Activated CD8-positive, alpha-beta memory T cell treated with anti-CD3 and anti-CD28 coated beads for 4 hours (primary cell): ENCODE data around the gene THBD.

Experiments
- DNase-seq, 2 donors: peaks; one replicate each; pipeline ENCODE4 v3.0.0-alpha.2; 2020; ENCODE audit warnings: low read depth in 2 of 2

THBD gene

DNA sequence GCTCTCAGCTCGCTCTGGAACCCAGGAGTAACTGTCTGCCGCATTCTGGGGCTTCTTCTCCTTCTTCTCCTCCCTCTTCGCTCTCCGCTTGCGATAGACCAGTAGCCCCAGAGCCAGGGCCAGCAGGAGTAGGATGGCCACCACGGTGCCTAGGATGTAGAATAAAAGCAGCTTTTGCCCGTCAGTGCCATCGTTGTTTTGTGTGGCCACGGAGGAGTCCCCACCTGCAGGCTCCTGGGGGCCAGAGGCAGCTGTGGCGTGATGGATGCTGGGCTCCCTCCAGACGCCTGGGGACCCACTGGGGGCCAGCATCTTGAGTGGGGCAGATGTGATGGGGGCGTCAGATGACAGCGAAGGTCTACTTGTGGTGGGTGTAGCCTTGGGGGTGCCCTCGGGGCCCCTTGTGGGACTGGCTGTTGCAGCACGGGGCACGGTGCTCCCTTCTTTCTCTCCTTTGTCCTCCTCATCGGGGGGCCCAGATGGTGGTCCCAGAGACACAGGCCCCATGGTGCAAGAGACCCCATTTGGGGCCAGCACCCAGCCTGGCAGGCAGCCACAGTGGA, 34.9 kb upstream of the THBD start:
- no peak for DNase-seq

GRCh38 chr20:23083553-23084220, 34.2 kb upstream of the THBD start:
- DNase-seq = no peak

DNA sequence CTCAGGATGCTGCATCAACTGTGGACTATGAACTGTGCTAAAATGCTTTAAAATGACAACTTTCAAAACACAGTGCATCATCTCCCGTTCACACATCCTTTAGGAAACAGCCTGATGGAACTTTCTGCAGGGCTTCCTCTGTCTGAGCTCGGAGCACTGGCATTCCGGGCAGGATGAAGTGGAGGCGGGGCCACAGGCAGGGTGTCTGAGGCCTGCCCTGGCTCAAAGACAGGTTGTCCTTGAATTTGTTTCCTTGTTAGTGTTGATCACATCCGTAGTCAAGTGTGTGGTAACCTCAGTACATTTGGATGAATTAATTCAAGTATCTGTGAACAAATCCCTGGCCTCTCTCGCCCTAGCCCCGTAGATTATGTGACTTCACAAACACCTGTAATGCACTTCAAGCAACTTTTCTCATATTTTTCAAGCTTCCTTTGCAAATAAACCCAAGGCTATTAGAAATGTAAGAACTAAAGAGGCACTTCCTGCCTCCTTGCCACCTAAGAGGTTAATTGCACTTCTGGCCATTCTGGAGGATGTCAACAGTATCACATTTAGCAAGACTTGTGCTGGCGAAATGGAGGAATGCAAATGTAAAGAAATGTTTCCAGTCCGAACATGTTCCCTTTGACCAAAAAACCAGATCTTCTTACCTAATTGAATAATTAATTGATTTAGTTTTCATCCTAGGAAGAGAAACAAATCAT, 33.5 kb upstream of the THBD start:
- no peak for DNase-seq

DNA sequence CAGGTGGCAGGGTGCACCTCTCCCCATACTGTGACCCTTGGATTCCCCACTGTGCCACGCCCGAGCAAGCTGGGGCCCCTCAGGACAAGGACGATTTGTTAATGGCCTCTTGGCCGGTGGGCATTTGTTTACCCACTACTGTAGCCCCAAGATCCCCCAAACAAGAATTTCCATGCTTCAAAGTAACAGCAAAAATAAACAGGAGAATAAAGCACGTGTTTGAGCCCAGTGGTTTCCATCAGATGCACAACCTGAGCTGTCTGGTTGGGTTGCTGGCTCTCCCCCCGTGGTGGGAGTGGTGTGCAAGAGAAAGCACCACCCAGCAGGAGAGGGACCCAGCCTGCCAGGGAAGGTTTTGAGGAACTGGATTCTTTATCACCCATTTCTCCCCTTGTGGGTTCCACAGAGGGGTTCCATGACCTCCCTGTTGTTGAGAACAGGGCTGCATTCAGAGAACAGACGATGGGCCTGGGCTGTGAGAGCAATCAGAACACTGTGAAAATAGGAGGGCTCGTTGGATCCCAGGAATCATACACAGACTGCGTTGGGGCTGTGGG, 31.9 kb upstream of the THBD start:
- DNase-seq = no peak

DNA sequence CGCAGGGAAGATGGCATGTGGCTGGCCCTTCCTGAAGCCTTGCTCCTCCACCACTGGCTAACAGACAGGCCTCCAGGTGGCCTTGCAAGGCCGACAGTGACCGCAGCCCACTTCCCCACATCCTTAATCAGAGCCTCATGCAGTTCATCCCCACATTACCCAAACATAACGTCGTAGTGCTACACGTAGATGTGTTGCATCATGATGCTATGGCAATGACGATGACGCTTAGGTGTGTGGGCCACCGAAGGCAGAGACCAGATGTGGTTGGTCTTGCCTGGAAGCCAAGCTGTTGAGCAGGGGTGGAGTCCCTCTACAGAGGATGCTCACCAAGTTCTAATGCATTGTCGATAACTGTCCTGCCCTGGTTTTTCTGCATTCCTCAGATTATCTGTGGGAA, 31.0 kb upstream of the THBD start:
- DNase-seq = no peak

GRCh38 chr20:23079926-23080325, 30.5 kb upstream of the THBD start:
- DNase-seq = no peak

- DNase-seq = no peak
Measured at GRCh38 chr20:23079016-23079351, 29.5 kb upstream of the THBD start.

- DNase-seq = no peak
Measured at GRCh38 chr20:23078351-23079015, 29.0 kb upstream of the THBD start.

- DNase-seq = no peak
Measured at GRCh38 chr20:23077277-23077676, 27.8 kb upstream of the THBD start.

DNA sequence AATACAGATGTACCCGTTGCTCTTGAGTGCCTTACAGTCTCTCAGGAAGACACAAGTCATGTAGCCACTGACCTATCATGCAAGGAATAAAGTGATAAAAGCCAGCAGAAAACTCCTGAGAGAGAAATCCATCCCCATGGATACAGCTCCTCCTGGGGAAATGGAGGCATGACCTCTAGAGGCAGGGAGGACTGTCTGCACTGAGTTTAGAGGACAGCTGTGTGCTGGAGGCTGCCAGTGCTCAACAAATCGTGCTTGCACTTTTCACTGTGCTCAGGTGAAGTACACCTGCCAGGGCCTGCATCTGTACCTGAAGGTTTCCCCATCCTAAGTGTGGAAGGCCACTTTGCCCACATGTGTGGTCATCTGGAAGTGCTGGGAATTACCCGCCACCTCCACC, 24.6 kb upstream of the THBD start:
- no peak for DNase-seq

DNA sequence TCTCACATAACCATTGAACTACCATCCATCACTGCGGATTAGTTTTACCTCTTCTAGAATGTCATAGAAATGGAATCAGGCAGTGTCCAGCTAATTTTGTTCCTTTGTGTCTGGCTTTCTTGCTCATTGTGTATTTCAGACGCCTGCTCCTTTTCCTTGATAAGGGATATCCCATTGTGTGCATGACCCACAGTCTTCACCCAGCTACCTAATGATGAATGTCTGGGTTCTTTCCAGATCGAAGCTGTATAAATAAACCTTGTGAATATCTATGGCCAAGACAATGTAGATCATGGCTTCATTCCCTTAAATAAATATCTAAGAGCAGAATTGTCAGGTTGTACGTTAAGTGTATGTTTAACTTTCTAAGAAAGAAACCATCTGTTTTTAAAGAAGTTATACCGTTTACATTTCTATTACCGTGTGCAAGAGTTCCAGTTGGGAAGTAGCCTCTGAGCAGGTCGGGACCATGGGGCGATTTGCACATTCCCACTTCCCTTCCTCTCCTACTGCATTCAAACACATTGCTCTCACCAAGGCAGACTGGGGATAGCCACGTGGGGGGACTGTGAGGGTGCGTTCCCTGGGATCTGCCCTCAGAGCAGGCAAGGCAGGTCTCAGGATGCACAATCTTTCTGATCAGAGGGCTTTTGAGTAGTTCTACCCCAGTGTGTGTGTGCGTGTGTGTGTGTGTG, 23.6 kb upstream of the THBD start:
- DNase-seq = no peak

DNA sequence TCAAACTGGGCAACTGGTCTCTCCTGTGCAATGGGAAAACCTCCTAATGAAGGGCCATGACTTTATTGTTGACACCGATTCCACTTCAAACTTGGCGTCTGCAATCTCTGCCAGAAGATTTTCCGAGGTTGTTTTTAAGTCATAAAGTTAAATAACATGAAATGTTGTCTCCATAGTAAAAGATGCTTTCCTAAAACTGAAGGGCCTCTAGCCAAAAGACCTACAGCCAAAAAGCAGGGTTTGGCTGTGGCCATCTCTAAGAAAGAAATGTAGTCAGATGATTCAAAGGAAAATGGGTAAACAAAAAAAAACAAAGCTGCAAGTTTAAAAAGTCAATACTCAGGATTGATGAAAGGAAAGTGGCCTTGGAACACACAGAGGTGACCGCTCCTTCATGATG, 22.5 kb upstream of the THBD start:
- DNase-seq = no peak

GRCh38 chr20:23071398-23071797, 21.9 kb upstream of the THBD start:
- no peak for DNase-seq

DNA sequence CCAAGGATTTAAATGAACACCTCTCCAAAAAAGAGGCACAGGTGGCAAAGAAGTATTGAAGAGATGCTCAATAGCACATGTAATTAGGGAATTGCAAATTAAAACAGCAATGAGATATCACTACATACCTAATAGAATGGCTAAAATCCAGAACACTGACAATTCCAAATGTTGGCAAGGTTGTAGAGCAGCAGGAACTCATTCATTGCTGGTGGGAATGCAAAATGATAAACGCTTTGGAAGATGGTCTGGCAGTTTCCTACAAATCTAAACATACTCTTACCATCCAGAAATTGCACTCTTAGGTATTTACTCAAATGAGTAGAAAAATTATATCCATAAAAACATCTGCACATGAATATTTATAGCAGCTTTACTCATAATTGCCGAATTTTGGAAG, 19.6 kb upstream of the THBD start:
- no peak for DNase-seq

- DNase-seq = no peak
Measured at GRCh38 chr20:23068283-23068682, 18.8 kb upstream of the THBD start.

DNA sequence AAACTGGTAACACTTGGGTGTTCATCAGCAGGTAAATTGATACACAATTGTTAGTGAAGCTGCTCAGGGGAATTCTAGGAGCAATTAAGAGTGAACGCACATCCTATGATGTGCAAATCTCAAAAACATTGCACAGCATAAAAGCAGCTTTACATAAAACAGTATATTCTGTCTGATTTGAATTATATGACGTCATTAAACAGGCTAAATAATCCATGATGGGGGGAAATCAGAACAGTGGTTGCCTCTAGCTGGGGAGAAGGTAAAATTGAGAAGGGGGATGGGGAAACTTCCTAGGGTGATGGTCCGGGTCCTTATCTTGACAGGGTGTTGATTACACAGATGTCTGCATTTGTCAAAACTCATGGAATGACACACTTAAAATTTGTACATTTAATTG, 17.3 kb upstream of the THBD start:
- no peak for DNase-seq

DNA sequence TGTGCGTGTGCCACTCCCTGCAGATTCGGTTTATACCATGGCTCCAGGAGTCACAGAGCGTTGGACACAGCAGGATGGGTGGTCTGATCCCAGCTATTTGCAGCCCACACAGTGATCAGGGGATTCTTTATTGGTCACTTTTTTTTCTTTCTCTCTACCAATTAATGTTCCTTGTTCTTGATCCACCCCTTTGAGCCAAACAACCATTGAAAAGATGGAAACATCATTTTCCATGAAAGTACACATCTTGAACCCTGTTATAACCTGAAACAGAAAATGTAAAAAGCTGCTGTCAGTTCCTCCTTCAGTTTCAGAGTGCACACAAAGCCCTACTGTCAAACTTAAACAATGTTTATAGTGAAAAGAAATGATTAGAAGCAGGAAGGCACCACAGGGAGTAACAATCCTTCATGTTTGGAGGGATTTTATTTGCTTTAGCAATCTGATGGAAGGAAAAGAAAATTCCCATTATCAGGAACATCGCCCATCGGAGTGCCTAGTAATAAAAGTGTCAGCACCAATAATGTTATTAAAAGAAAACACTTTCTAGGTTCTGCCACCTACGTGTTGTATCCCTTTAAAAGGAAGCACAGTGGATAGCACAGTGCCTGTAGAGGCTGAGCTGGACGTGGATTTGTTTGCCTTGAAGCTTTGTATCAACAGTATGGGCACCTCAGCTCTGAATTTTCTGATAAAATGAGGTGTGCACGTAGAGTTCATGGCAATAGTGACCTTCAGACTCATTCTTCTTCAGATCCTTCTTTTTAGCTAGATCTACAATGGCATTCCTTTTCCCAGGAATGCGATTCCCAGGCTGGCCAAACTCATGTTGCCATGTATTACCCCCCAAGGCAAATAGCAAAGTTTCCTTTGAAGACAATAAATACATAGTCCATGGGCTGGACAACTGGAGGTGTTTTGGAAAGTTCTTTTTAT, 16.1 kb upstream of the THBD start:
- DNase-seq = no peak

DNA sequence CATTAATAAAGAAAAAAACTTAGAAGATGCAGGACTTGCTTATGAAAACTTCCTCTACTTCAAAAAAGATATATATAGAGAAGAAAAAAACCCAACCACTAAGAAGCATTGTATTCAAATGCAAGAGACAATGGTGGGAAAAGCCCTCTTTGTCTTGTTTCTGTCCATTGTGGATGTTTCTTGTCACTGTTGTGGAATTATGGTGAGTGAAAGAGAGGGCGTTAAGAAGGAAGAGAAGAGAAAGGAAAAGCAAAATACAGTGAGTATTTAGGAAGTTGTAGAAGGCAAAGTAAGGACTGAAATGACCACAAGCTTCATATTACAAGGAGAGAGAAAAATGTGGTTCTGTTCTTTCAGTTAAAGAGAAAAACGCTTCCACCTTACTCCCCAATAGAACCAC, 14.1 kb upstream of the THBD start:
- DNase-seq = no peak

GRCh38 chr20:23063168-23063567, 13.7 kb upstream of the THBD start:
- DNase-seq = no peak

- DNase-seq = no peak
Measured at GRCh38 chr20:23062632-23063031, 13.2 kb upstream of the THBD start.
